MM.1S (cell line): Measurements from ENCODE around the gene KLHDC9.

Source experiments
- EZH2 ChIP-seq: fragments of 300-600 bp; sonication (generic); optimal IDR thresholded peaks from 2 replicates; pipeline ENCODE3; 2017; ENCODE audit warnings: low read depth, mild to moderate bottlenecking, antibody characterized with exemption, low read length, mixed read lengths
- TF ChIP-seq, protein P1 (sequence below): fragments of 300-600 bp; sonication (generic); IDR thresholded peaks from 2 replicates; pipeline ENCODE4 v1.5.1; 2016; ENCODE audit warnings: antibody characterized with exemption, low read length, mixed read lengths

DNA sequence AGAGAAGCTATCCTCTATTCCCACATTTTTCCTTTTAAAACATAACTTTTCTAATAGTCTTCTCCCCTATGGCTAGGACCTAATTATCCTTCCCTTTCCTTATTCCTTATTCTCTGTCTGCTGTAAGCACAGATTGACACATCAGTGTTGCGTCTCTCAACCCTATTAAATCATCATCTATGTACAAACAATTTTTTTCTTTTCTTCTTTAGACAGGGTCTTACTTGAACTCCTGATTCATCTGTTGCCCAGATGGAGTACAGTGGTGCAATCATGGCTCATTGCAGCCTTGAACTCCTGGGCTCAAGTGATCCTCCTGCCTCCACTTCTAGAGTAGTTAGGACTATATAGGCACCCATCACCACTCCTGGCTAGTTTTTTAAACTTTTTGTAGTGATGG, 8.3 kb downstream of the KLHDC9 start:
- TF ChIP-seq, protein P1, sequence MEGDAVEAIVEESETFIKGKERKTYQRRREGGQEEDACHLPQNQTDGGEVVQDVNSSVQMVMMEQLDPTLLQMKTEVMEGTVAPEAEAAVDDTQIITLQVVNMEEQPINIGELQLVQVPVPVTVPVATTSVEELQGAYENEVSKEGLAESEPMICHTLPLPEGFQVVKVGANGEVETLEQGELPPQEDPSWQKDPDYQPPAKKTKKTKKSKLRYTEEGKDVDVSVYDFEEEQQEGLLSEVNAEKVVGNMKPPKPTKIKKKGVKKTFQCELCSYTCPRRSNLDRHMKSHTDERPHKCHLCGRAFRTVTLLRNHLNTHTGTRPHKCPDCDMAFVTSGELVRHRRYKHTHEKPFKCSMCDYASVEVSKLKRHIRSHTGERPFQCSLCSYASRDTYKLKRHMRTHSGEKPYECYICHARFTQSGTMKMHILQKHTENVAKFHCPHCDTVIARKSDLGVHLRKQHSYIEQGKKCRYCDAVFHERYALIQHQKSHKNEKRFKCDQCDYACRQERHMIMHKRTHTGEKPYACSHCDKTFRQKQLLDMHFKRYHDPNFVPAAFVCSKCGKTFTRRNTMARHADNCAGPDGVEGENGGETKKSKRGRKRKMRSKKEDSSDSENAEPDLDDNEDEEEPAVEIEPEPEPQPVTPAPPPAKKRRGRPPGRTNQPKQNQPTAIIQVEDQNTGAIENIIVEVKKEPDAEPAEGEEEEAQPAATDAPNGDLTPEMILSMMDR, result no peak
- no peak for TF ChIP-seq EZH2
